Esophagus muscularis mucosa (tissue), 3 donors: Measurements from ENCODE around the gene RAI14.

Experiments
- POLR2A ChIP-seq: fragments of 450-650 bp; IDR thresholded peaks from one replicate; pipeline ENCODE4 v1.6.1; 2017; ENCODE audit warnings: antibody characterized with exemption, moderate library complexity, mild to moderate bottlenecking, low read depth
- POLR2AphosphoS5 ChIP-seq, 2 donors: sonication (generic); formaldehyde crosslinking; IDR thresholded peaks; one replicate each; pipeline ENCODE4 v1.6.1; 2017; ENCODE audit warnings: antibody characterized with exemption in 2 of 2
- TF ChIP-seq, protein P1 (sequence below), 3 experiments: fragments of 200-600 bp in 2 of 3; fragments of 450-650 bp in 1 of 3; sonication (generic) in 2 of 3; IDR thresholded peaks; one replicate each; pipeline ENCODE4 v1.5.1; 2017 to 2019; ENCODE audit warnings: antibody characterized with exemption in 3 of 3, mild to moderate bottlenecking in 2 of 3, moderate library complexity in 1 of 3

DNA sequence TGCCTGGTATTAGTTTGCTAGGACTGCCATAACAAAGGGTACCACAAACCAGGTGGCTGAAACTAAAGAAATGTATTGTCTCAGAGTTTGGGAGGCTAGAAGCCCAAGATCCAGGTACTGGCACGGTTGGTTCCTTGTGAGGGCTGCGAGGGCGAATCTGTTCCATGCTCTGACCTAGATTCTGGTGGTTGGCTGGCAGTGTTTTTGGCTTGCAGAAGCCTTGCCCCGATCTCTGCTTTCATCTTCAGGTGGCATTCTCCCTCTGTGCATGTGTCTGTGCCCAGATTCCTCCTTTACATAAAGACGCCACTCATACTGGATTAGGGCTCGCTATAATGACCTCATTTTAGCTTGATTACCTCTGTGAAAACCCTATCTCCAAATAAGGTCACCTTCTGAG, 36.7 kb downstream of the RAI14 start:
- TF ChIP-seq, protein P1, sequence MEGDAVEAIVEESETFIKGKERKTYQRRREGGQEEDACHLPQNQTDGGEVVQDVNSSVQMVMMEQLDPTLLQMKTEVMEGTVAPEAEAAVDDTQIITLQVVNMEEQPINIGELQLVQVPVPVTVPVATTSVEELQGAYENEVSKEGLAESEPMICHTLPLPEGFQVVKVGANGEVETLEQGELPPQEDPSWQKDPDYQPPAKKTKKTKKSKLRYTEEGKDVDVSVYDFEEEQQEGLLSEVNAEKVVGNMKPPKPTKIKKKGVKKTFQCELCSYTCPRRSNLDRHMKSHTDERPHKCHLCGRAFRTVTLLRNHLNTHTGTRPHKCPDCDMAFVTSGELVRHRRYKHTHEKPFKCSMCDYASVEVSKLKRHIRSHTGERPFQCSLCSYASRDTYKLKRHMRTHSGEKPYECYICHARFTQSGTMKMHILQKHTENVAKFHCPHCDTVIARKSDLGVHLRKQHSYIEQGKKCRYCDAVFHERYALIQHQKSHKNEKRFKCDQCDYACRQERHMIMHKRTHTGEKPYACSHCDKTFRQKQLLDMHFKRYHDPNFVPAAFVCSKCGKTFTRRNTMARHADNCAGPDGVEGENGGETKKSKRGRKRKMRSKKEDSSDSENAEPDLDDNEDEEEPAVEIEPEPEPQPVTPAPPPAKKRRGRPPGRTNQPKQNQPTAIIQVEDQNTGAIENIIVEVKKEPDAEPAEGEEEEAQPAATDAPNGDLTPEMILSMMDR (IDR thresholded peaks at IDR 0.05) = no peak
- TF ChIP-seq POLR2AphosphoS5 (IDR thresholded peaks at IDR 0.05) (no peak), POLR2A (no peak)
